GM06990 (cell line): ENCODE data around the gene MAD1L1.

Experiments
- DNase-seq: peaks from one replicate; pipeline ENCODE4 v3.0.0-alpha.2; 2011; ENCODE audit not compliant: insufficient read length; ENCODE audit errors: extremely low read depth
- H3K27me3 ChIP-seq: replicated peaks from 2 replicates; pipeline ENCODE4 v1.6.0; 2011; ENCODE audit warnings: low read length; ENCODE audit not compliant: control insufficient read depth, insufficient read depth
- H3K36me3 ChIP-seq: 2 replicates; pipeline ENCODE4 v1.5.1; 2011; ENCODE audit warnings: low read length; ENCODE audit not compliant: control insufficient read depth, insufficient read depth
- H3K4me3 ChIP-seq: replicated peaks from 2 replicates; pipeline ENCODE4 v1.5.1; 2011; ENCODE audit warnings: low read depth, mild to moderate bottlenecking, control low read depth, low read length
- CTCF ChIP-seq: IDR thresholded peaks from 2 replicates; pipeline ENCODE4 v1.5.1; 2011; ENCODE audit warnings: low read length, control low read depth, mild to moderate bottlenecking, inconsistent platforms; ENCODE audit not compliant: insufficient read depth, poor library complexity, severe bottlenecking

Gene MAD1L1

GRCh38 chr7:2053395-2053794 is 179.3 kb downstream of the MAD1L1 start:
- Histone ChIP-seq H3K36me3 (no peaks in the 10 kb centered on the region; the same call in none of the 2 replicates), H3K27me3 (no peaks in the 10 kb centered on the region), H3K4me3 (no peak overlapping the region)
- no peak for TF ChIP-seq CTCF
- no peak for DNase-seq

- H3K27me3 ChIP-seq, result no peaks in the 10 kb centered on the region
- H3K4me3 ChIP-seq, result no peak overlapping the region
- no peak for TF ChIP-seq CTCF
- no peaks in the 10 kb centered on the region; the same call in none of the 2 replicates for H3K36me3 ChIP-seq
- DNase-seq, result no peak
Observed at GRCh38 chr7:2052657-2053048, 180.1 kb downstream of the MAD1L1 start.

GRCh38 chr7:2051707-2052656 is 180.8 kb downstream of the MAD1L1 start:
- Histone ChIP-seq H3K36me3 (no peaks in the 10 kb centered on the region; the same call in none of the 2 replicates), H3K27me3 (no peaks in the 10 kb centered on the region), H3K4me3 (no peak overlapping the region)
- TF ChIP-seq CTCF, result no peak
- DNase-seq, result no peak

GRCh38 chr7:2050511-2050866 is 182.3 kb downstream of the MAD1L1 start:
- no peak for DNase-seq
- no peak for TF ChIP-seq CTCF
- Histone ChIP-seq H3K27me3 (no peaks in the 10 kb centered on the region), H3K36me3 (no peaks in the 10 kb centered on the region; the same call in none of the 2 replicates), H3K4me3 (no peak overlapping the region)

- no peak for DNase-seq
- Histone ChIP-seq H3K27me3 (no peaks in the 10 kb centered on the region), H3K36me3 (no peaks in the 10 kb centered on the region; the same call in none of the 2 replicates), H3K4me3 (no peak overlapping the region)
- TF ChIP-seq CTCF, result no peak
Observed at GRCh38 chr7:2049782-2050510, 182.8 kb downstream of the MAD1L1 start.
